ENCODE data around the gene YEATS2. TPM values are rescaled to one million over a fixed set of nuclear protein-coding genes. Genes with fewer than 3 reads are reported as not detected.

YEATS2 gene
- total and polyA plus RNA-seq, 2 donors (not counting 3 experiments of a cell fraction or from before 2014, with no cell fraction given), result 30.2 to 59.9 TPM

Other genes starting within 250 kb of the YEATS2 start
- 12.6 and 14.8 TPM in 2 replicates for gene KLHL6, start 142.1 kb upstream of the YEATS2 start, total RNA-seq
- 5.1 and 5.7 TPM in 2 replicates for gene KLHL6, start 142.1 kb upstream of the YEATS2 start, polyA plus RNA-seq
- gene KLHL24, start 62.2 kb upstream of the YEATS2 start, total RNA-seq, result 45.8 and 46.2 TPM in 2 replicates
- 14.0 and 18.0 TPM in 2 replicates for gene KLHL24, start 62.2 kb upstream of the YEATS2 start, polyA plus RNA-seq
- gene MAP6D1, start 127.8 kb downstream of the YEATS2 start, total RNA-seq, result 3.2 and 3.5 TPM in 2 replicates
- 2.4 and 2.9 TPM in 2 replicates for gene MAP6D1, start 127.8 kb downstream of the YEATS2 start, polyA plus RNA-seq
- gene PARL, start 187.1 kb downstream of the YEATS2 start, total RNA-seq, result 48.1 and 54.1 TPM in 2 replicates
- 33.7 and 38.8 TPM in 2 replicates for gene PARL, start 187.1 kb downstream of the YEATS2 start, polyA plus RNA-seq